ENCODE results near the gene VPS37B.
"Not testable (repeated sequence)": the region's sequence is repeated elsewhere in the genome, so short reads cannot be mapped to it uniquely, and the experiment has no call there.

The VPS37B gene

GRCh38 chr12:122908915-122909314, 13.0 kb upstream of the VPS37B start:
- DNase-seq, result no peak

- DNase-seq, result not testable (repeated sequence)
Observed at GRCh38 chr12:122905258-122905657, 9.3 kb upstream of the VPS37B start.

GRCh38 chr12:122903693-122904034, 7.7 kb upstream of the VPS37B start:
- no peak for DNase-seq

GRCh38 chr12:122902854-122903692, 7.1 kb upstream of the VPS37B start:
- DNase-seq, result peak in 2 of 56 donors; percentile 12 to 19

- DNase-seq, result no peak
Observed at GRCh38 chr12:122899887-122900286, 4.0 kb upstream of the VPS37B start.

- DNase-seq, result no peak
Observed at GRCh38 chr12:122896662-122897061, 738 bp upstream of the VPS37B start.

GRCh38 chr12:122895320-122895703, 612 bp downstream of the VPS37B start:
- DNase-seq, result no peak

- DNase-seq, result peak in 2 of 56 donors; percentile 13 to 36
Observed at GRCh38 chr12:122894193-122895121, 1.5 kb downstream of the VPS37B start.

- DNase-seq, result no peak
Observed at GRCh38 chr12:122893208-122894153, 2.4 kb downstream of the VPS37B start.

GRCh38 chr12:122892724-122893123, 3.2 kb downstream of the VPS37B start:
- DNase-seq, result not testable (repeated sequence)

GRCh38 chr12:122891661-122892525, 4.0 kb downstream of the VPS37B start:
- DNase-seq, result peak in 3 of 56 donors; percentile 7 to 17 (median 9)

GRCh38 chr12:122889761-122890520, 6.0 kb downstream of the VPS37B start:
- DNase-seq, result peak in 3 of 56 donors; percentile 9 to 32 (median 10)

GRCh38 chr12:122888232-122888752, 7.6 kb downstream of the VPS37B start:
- DNase-seq, result peak in 5 of 56 donors; percentile 19 to 42 (median 37)

- no peak for DNase-seq
Observed at GRCh38 chr12:122887819-122888212, 8.1 kb downstream of the VPS37B start.

- no peak for DNase-seq
Observed at GRCh38 chr12:122886851-122887818, 8.8 kb downstream of the VPS37B start.

GRCh38 chr12:122886161-122886560, 9.8 kb downstream of the VPS37B start:
- no peak for DNase-seq

GRCh38 chr12:122884860-122885259, 11.1 kb downstream of the VPS37B start:
- no peak for DNase-seq
